Prostate gland (tissue), 2 donors: ENCODE results near the gene CD86. TPM values are rescaled to one million over a fixed set of nuclear protein-coding genes. Genes with fewer than 3 reads are reported as not detected.

Experiments used
- DNase-seq: peaks from one replicate; pipeline ENCODE4 v3.0.0-alpha.2; 2019; ENCODE audit warnings: low spot score
- H3K27ac ChIP-seq, 2 donors: fragments of 200-600 bp; sonication (generic); 2 replicates each; pipeline ENCODE4 v1.5.1; 2017 to 2019
- H3K27me3 ChIP-seq: fragments of 200-600 bp; sonication (generic); replicated peaks from 2 replicates; pipeline ENCODE4 v1.5.1; 2019; ENCODE audit not compliant: insufficient read depth
- H3K36me3 ChIP-seq, 2 donors: fragments of 200-600 bp; sonication (generic); 1 replicate in 1 of 2; 2 replicates in 1 of 2; pipeline versions ENCODE4 v1.5.1 to v1.8.1; 2017 to 2019
- H3K4me1 ChIP-seq: fragments of 200-600 bp; sonication (generic); replicated peaks from 2 replicates; pipeline ENCODE4 v1.5.1; 2019
- H3K4me3 ChIP-seq, 2 donors: fragments of 200-600 bp; sonication (generic); 2 replicates each; pipeline ENCODE4 v1.5.1; 2017 to 2019
- H3K9me3 ChIP-seq: fragments of 200-600 bp; sonication (generic); 2 replicates; pipeline ENCODE4 v1.5.1; 2017
- CTCF ChIP-seq, 4 experiments: fragments of 200-600 bp in 2 of 4; fragments of 450-650 bp in 2 of 4; sonication (generic) in 2 of 4; IDR thresholded peaks; 1 replicate in 3 of 4; 2 replicates in 1 of 4; pipeline ENCODE4 v1.5.1; 2016 to 2019; ENCODE audit warnings: antibody characterized with exemption in 4 of 4, mild to moderate bottlenecking in 2 of 4, moderate library complexity in 2 of 4
- POLR2A ChIP-seq: fragments of 450-650 bp; IDR thresholded peaks from one replicate; pipeline ENCODE4 v1.6.1; 2016; ENCODE audit warnings: antibody characterized with exemption, mild to moderate bottlenecking
- POLR2AphosphoS5 ChIP-seq: sonication (generic); formaldehyde crosslinking; IDR thresholded peaks from one replicate; pipeline ENCODE4 v1.6.1; 2017; ENCODE audit warnings: antibody characterized with exemption
- WGBS: methylation state at CpG from one replicate; pipeline ENCODE4 v1.1.5; 2018; 5-methylcytosine and 5-hydroxymethylcytosine counted together
- intact Hi-C: fragments of 100-400 bp; cut with DNase I; formaldehyde crosslinking; loops from one replicate; pipeline ENCODE4 v1.14.2; 2022
- total RNA-seq, 2 donors: library from RNA; depleted of rRNA; stranded (reverse); fragments of >200 nt; gene quantifications; one replicate each; pipeline ENCODE4 v1.1.0, GENCODE V29; 2016

Gene CD86
- total RNA-seq, 2 donors from 2014 or later, result 0.68 to 1.2 TPM

GRCh38 chr3:122076491-122077292, 21.5 kb downstream of the CD86 start:
- no peaks in the 10 kb centered on the region for H3K4me1 ChIP-seq
- intact Hi-C loops, result no loop called here
- H3K36me3 ChIP-seq, result no peaks in the 10 kb centered on the region
- no peaks in the 10 kb centered on the region for H3K9me3 ChIP-seq
- TF ChIP-seq POLR2AphosphoS5 (no peak), CTCF (IDR thresholded peaks at IDR 0.05) (no peak), POLR2A (no peak)
- H3K4me3 ChIP-seq, result no peak overlapping the region
- 81% methylated on average over 4 of the region's 4 CpGs for WGBS
- H3K27me3 ChIP-seq, result no peaks in the 10 kb centered on the region
- no peak overlapping the region for H3K27ac ChIP-seq
- DNase-seq, result no peak

GRCh38 chr3:122077293-122078234, 22.4 kb downstream of the CD86 start:
- H3K4me3 ChIP-seq, result no peak overlapping the region
- TF ChIP-seq CTCF (IDR thresholded peaks at IDR 0.05), result no peak
- no peak for TF ChIP-seq POLR2A
- TF ChIP-seq POLR2AphosphoS5, result no peak
- intact Hi-C loops, result no loop called here
- H3K36me3 ChIP-seq, result no peaks in the 10 kb centered on the region
- 68% methylated on average over 9 of the region's 9 CpGs for WGBS
- DNase-seq, result no peak
- H3K27me3 ChIP-seq, result no peaks in the 10 kb centered on the region
- H3K9me3 ChIP-seq, result no peaks in the 10 kb centered on the region
- H3K27ac ChIP-seq, result no peak overlapping the region
- H3K4me1 ChIP-seq, result no peaks in the 10 kb centered on the region

- Histone ChIP-seq H3K27me3 (no peaks in the 10 kb centered on the region), H3K36me3 (no peaks in the 10 kb centered on the region), H3K4me3 (no peak overlapping the region), H3K9me3 (no peaks in the 10 kb centered on the region), H3K4me1 (no peaks in the 10 kb centered on the region), H3K27ac (no peak overlapping the region)
- DNase-seq, result no peak
- TF ChIP-seq POLR2AphosphoS5, result no peak
- no peak for TF ChIP-seq POLR2A
- no peak for TF ChIP-seq CTCF (IDR thresholded peaks at IDR 0.05)
- intact Hi-C loops, result no loop called here
- WGBS, result 80% methylated on average over 8 of the region's 8 CpGs
Observed at GRCh38 chr3:122078235-122078935, 23.2 kb downstream of the CD86 start.

- Histone ChIP-seq H3K27me3 (no peaks in the 10 kb centered on the region), H3K9me3 (no peaks in the 10 kb centered on the region), H3K4me1 (no peaks in the 10 kb centered on the region), H3K36me3 (no peaks in the 10 kb centered on the region), H3K4me3 (no peak overlapping the region), H3K27ac (no peak overlapping the region)
- TF ChIP-seq CTCF (IDR thresholded peaks at IDR 0.05) (no peak), POLR2AphosphoS5 (no peak), POLR2A (no peak)
- WGBS, result 95% methylated on average over 8 of the region's 8 CpGs
- no peak for DNase-seq
- intact Hi-C loops, result no loop called here
Observed at GRCh38 chr3:122079524-122080206, 24.5 kb downstream of the CD86 start.
